SK-N-SH (cell line): Measurements from ENCODE around the gene LIPM.

ENCODE experiments used
- CTCF ChIP-seq: fragments of 200-600 bp; sonication (generic); IDR thresholded peaks from 2 replicates; pipeline ENCODE4 v1.6.1; 2017; ENCODE audit warnings: antibody characterized with exemption, mild to moderate bottlenecking, moderate library complexity
- SMC3 ChIP-seq: IDR thresholded peaks from 2 replicates; pipeline ENCODE4 v1.6.1; 2012; ENCODE audit warnings: low read depth, low read length, improper control_type of control experiment

- TF ChIP-seq SMC3 (no peak), CTCF (no peak)
These were observed 43.0 kb upstream of the LIPM start, which contains the start of gene LIPN for GRCh38 chr10:88759366-88760101.
